Measurements from ENCODE around the gene THSD4. TPM values are rescaled to one million over a fixed set of nuclear protein-coding genes. Genes with fewer than 3 reads are reported as not detected.
A peak's percentile ranks its signal among the peaks of the same experiment; 100 is the strongest.

The THSD4 gene
- total and polyA plus RNA-seq, 7 donors = 1.4 to 7.8 (median 2.2) TPM

GRCh38 chr15:71686221-71687050, 571.2 kb downstream of the THSD4 start:
- TF ChIP-seq POLR2AphosphoS5 (IDR thresholded peaks at IDR 0.05) (no peak), CTCF (IDR thresholded peaks at IDR 0.05) (no peak), EP300 (IDR thresholded peaks at IDR 0.05) (no peak), POLR2A (IDR thresholded peaks at IDR 0.05) (no peak)
- 93 to 95% methylated on average over 4 of the region's 4 CpGs for WGBS, 2 donors
- H3K27ac ChIP-seq = no peak overlapping the region

GRCh38 chr15:71687902-71688508, 572.7 kb downstream of the THSD4 start:
- DNase-seq = no peak
- intact Hi-C loops (cut with DNase I) = no loop called here
- Histone ChIP-seq H3K4me1 (peaks cover 0 to 17% (median 12%) of the 10 kb centered on the region in 4 donors), H3K27me3 (no peaks in the 10 kb centered on the region), H3K27ac (no peak overlapping the region), H3K4me3 (no peak overlapping the region), H3K36me3 (no peaks in the 10 kb centered on the region), H3K9me3 (no peaks in the 10 kb centered on the region)
- no peak for TF ChIP-seq POLR2AphosphoS5 (IDR thresholded peaks at IDR 0.05)
- WGBS, 2 donors = 87 to 89% methylated on average over 2 of the region's 2 CpGs

More at GRCh38 chr15:71686221-71687050, 571.2 kb downstream of the THSD4 start:
- peaks cover 0 to 5% (median 4%) of the 10 kb centered on the region in 4 donors for H3K4me1 ChIP-seq
- no peak for DNase-seq
- H3K9me3 ChIP-seq = no peaks in the 10 kb centered on the region
- no peaks in the 10 kb centered on the region for H3K27me3 ChIP-seq
- H3K36me3 ChIP-seq = no peaks in the 10 kb centered on the region
- no peak overlapping the region for H3K4me3 ChIP-seq
- intact Hi-C loops (cut with DNase I) = no loop called here

DNA sequence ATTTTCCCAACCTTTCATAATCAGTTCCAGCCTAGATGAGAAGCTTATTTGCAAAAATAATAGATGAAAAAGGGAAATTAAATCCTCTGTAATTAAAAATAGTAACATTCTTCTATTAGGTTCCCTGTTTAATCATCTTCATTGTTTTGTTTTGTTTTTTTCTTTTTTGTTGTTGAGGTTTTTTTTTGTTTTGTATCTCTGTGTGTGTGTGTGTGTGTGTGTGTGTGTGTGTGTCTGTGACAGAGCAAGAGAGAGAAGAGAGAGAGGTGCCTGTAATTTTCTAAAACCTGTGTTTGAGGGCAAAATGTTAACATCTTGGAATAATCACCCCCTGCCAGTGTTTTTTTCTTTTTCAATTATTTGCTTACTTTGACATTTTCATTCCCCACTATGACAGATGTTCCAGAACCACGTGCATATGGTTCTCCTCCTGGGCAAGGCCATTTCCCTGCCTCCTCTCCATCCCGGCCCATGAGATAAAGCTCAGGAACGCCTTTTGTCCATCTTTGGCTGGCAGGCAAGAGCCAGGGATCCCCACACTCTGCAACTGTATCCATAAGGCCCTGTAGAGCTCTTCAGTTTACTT, 573.3 kb downstream of the THSD4 start:
- Histone ChIP-seq H3K9me3 (no peaks in the 10 kb centered on the region), H3K4me1 (peaks cover 0 to 17% (median 12%) of the 10 kb centered on the region in 4 donors), H3K27ac (no peak overlapping the region), H3K36me3 (no peaks in the 10 kb centered on the region), H3K4me3 (no peak overlapping the region), H3K27me3 (no peaks in the 10 kb centered on the region)
- DNase-seq = no peak
- TF ChIP-seq CTCF (IDR thresholded peaks at IDR 0.05) (no peak), POLR2A (IDR thresholded peaks at IDR 0.05) (no peak), POLR2AphosphoS5 (IDR thresholded peaks at IDR 0.05) (no peak), EP300 (IDR thresholded peaks at IDR 0.05) (no peak)
- 79 to 82% methylated on average over 3 of the region's 3 CpGs for WGBS, 2 donors
- intact Hi-C loops (cut with DNase I) = no loop called here

- Histone ChIP-seq H3K27ac (peak overlapping the region in 2 of 4 donors; percentile 45 to 51), H3K36me3 (no peaks in the 10 kb centered on the region), H3K27me3 (no peaks in the 10 kb centered on the region), H3K4me3 (no peak overlapping the region), H3K4me1 (peaks cover 0 to 17% (median 12%) of the 10 kb centered on the region in 4 donors), H3K9me3 (no peaks in the 10 kb centered on the region)
- TF ChIP-seq EP300 (IDR thresholded peaks at IDR 0.05) (no peak), POLR2AphosphoS5 (IDR thresholded peaks at IDR 0.05) (no peak), CTCF (IDR thresholded peaks at IDR 0.05) (no peak), POLR2A (IDR thresholded peaks at IDR 0.05) (no peak)
- intact Hi-C loops (cut with DNase I) = no loop called here
- 75 to 89% methylated on average over 3 of the region's 3 CpGs for WGBS, 2 donors
- DNase-seq = no peak
Observed at GRCh38 chr15:71691081-71691457, 575.8 kb downstream of the THSD4 start.

Measured in sigmoid colon (tissue), 7 donors.